ENCODE data around the gene SUV39H1.

DNA sequence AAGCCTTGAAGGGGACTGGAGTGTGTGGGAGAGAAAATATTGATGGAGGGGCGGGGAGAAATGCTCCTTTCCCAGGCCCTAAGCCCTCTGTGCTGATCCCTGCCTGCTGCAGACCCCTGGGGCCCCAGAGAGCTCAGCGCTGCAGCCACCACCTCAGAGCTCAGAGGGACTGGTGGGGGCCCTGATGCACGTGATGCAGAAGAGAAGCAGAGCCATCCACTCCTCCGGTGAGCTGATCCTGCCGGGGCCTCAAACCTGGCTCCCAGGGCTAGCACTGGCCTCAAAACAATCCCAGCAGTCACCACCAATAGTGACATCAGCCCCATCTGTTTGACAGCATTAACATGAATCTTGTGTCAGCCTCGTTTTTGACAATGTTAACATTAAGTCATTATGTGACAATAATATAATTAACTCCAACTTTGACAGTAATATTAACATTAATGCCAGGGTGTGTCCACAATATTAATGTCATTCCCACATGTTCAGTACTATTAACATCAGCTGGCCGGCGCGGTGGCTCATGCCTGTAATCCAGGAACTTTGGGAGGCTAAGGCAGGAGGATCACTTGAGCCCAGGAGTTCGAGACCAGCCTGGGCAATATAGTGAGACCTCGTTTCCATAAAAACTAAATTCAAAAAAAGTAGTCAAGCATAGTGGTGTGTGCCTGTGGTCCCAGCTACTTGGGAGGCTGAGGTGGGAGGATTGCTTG, 7.2 kb upstream of the SUV39H1 start:
- TF ChIP-seq EZH2 (IDR thresholded peaks at IDR 0.05; ENCODE audit: insufficient read depth, poor library complexity, severe bottlenecking) (no peak), EZH2phosphoT487 (IDR thresholded peaks at IDR 0.05; ENCODE audit: insufficient read depth, low read depth) (no peak)
